ENCODE results near the gene SLC25A19. TPM values are rescaled to one million over a fixed set of nuclear protein-coding genes. Genes with fewer than 3 reads are reported as not detected.
"Not testable (repeated sequence)": the region's sequence is repeated elsewhere in the genome, so short reads cannot be mapped to it uniquely, and the experiment has no call there.

Gene SLC25A19
- total RNA-seq, 1 donor from 2014 or later = 43.1 TPM

DNA sequence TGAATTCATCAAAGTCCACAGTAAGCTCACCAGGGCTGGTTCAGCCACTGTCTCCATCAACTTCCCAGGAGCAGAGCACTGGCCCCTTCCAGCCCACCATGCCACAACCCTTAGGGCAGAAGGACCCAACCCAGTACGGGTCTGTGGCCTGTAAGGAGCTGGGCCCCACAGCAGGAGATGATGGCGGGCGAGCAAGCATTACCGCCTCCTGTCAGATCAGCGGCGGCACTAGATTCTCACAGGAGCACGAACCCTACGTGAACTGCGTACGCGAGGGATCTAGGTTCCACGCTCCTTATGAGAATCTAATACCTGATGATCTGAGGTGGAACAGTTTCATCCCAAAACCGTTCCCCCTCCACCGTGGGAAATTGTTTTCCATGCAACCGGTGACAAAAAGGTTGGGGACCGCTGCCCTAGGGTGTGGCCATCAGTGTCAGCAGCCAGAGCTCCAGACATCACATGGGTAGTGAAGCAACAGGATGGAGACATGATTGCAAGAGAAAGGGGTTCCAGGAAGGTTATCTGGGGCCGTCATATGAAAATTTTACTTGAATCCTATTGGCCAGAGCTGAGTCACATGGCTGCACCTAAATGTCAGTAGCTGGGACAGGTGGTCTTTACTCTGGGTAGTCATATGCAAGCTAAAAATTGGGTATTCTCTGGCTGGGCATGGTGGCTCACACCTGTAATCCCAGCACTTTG lies 12.4 kb upstream of the SLC25A19 start:
- no peak for DNase-seq (ENCODE audit: low spot score)

GRCh38 chr17:75301049-75301448 lies 11.8 kb upstream of the SLC25A19 start:
- no peak for DNase-seq (ENCODE audit: low spot score)

DNA sequence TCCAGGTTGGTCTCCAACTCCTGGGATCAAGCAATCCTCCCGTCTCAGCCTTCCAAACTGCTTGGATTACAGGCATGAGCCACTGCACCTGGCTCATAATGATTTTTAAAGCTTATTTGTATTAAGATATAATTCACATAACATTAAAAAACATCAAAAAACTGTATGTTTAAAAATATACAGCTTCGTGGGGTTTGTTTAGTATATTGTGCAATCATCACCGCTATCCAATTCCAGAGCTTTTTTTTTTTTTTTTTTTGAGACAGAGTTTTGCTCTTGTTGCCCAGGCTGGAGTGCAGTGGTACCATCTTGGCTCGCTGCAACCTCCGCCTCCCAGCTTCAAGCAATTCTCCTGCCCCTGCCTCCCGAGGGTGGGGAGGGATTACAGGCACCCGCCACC lies 11.0 kb upstream of the SLC25A19 start:
- no peak for DNase-seq (ENCODE audit: low spot score)

DNA sequence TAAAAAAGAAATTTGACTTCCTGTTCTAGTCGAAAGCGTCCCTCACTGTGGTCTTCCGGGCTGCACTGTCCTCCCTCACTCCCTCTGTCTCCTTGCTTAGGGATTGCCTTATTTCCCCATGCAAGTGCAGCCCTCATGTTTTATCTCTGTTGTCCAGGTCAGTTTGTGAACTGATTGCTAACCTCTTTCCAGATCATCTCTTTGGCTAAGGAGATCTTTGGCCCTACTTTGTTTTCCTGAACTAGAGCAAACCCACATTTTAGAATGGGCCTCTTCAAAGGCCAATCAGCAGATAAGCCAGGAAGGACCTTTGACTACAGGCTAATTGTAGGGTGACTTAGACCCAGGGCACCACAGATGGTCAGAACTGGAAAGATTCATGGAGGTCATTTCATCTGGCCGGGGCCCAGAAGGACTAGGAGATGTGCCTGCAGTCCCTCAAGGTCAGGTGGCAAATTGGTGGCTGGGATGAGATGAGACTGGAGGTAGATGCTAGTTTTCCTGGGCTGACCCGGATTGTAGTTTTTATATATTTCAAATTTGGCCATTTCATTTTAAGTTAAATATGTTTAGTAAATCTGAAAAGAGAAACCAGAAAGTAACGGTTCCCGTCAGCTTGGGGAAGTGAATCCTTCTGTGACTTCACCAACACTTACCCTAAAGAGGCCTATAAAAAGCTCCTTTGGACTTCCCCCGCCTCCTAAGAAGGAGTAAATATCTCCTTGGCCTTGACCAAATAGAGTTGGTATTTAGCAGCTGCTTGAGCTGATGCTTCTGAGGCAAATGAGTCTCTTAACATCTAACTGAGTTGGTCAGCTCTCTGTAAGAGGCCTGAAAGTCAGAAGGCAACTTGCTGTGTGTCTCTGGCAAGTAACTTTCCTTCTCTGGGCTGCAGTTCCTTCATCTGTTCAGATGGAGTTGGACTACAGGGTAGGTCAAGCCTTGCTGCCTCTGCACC lies 6.2 kb upstream of the SLC25A19 start:
- peak; percentile 34 for DNase-seq (ENCODE audit: low spot score)

- DNase-seq (ENCODE audit: low spot score) = not testable (repeated sequence)
Observed at GRCh38 chr17:75292810-75293448, 3.7 kb upstream of the SLC25A19 start.

DNA sequence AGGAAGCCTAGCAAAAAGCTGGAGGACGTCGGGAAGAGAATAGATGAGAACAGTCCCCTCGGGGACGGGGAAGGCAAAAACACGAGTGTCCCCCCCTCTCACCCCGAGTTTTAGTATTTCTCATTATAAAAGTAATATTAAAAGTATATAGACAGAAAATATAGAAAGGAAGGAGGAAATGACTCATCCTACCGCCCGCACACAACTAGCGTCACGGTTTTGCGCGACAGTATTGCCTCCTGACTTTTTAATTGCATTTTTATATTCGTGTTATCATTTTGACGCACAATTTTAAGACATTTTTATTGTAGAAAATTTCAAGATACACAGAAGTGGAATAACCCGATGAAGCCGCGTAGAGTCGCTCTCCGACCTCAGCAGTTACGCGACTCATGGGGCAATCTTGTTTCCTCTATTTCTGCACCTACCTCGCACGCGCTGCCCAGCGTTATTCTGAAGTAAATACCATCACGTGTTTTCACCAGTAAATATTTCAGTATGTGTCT lies 652 bp upstream of the SLC25A19 start:
- DNase-seq (ENCODE audit: low spot score) = peak; percentile 68

- DNase-seq (ENCODE audit: low spot score) = no peak
Observed at GRCh38 chr17:75288770-75289114, 491 bp downstream of the SLC25A19 start.

DNA sequence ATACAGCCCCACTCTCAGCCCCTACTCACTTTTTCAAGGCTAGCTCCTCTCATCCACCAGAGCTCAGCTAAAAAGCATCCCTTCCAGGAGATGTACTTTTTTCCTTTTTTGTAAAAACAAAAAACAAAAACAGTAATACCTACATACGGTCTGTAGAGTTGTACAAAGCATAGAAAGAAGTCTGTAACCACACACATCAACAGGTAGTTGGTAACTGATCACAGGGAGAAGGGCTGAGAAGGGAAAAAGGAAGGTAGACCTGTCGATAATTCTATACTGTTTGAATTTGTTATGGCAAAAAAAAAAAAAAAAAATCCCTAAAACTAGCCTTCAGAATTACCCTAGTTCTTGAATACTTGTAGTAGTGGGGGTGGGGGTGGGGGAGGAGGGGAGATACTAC lies 874 bp downstream of the SLC25A19 start:
- DNase-seq (ENCODE audit: low spot score) = no peak

GRCh38 chr17:75287221-75287620 lies 2.0 kb downstream of the SLC25A19 start:
- no peak for DNase-seq (ENCODE audit: low spot score)

DNA sequence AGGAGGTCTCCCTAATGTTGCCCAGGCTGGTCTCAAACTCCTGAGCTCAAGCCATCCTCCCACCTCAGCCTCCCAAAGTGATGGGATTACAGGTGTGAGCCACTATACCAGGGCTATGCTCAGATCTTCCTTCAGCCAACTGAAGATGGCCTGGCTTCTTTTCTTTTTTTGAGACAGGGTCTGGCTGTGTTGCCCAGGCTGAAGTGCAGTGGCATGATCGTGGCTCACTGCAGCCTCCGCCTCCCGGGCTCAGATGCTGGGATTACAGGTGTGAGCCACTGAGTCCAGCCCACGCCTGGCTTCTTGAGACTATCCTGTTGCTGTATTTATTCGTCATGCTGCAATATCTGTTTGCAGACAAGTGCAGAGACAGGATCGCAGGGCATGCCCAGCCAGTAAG lies 4.1 kb downstream of the SLC25A19 start:
- DNase-seq (ENCODE audit: low spot score) = no peak

DNA sequence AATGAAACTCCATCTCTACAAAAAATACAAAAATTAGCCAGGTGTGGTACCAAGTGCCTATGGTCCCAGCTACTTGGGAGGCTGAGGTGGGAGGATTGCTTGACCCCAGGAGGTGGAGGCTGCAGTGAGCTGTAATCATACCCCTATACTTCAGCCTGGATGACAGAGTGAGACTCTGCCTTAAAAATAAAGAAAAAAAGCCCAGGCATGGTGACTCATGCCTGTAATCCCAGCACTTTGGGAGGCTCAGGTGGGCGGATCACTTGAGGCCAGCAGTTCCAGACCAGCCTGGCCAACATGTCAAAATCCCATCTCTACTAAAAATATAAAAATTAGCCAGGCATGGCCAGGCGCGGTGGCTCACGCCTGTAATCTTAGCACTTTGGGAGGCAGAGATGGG lies 9.0 kb downstream of the SLC25A19 start:
- DNase-seq (ENCODE audit: low spot score) = not testable (repeated sequence)

DNA sequence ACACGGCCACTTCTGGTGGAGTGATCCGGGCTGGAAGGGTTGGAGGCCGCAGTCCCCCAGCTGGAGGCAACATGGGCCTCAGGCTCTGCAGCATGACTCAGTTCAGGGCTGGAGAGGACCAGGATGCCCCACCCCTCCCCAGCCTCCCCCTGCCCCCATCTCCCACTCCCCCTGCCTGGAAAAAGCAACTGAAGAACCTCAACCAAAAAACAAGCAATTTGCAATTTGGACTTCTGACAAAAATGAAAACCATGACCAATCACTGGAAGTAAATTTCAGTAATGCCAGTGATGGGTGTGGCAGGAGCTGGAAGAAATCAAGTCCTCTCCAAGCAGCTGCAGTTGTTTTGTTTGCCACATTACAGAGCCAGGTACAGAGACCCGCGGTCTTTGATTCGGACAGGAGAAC lies 11.6 kb downstream of the SLC25A19 start:
- DNase-seq (ENCODE audit: low spot score) = peak; percentile 42

GRCh38 chr17:75273977-75274708 lies 15.1 kb downstream of the SLC25A19 start:
- no peak for DNase-seq (ENCODE audit: low spot score)

DNA sequence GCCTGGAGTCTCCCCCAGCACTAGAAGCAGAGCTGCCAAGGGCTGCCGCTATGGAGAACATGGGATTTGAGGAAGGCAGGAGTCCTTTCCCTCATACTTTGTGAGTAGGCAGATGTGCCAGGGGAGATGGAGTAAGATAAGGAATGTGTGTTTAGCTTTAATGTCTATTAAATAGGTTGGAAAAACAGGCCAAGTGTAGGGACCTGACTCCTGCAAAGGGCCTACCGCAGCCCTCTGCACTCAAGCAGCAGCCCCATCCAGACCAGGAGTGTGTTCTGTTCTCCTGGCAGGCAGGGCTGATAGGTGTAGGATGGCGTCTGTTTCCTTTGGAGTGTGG lies 16.4 kb downstream of the SLC25A19 start:
- DNase-seq (ENCODE audit: low spot score) = no peak

DNA sequence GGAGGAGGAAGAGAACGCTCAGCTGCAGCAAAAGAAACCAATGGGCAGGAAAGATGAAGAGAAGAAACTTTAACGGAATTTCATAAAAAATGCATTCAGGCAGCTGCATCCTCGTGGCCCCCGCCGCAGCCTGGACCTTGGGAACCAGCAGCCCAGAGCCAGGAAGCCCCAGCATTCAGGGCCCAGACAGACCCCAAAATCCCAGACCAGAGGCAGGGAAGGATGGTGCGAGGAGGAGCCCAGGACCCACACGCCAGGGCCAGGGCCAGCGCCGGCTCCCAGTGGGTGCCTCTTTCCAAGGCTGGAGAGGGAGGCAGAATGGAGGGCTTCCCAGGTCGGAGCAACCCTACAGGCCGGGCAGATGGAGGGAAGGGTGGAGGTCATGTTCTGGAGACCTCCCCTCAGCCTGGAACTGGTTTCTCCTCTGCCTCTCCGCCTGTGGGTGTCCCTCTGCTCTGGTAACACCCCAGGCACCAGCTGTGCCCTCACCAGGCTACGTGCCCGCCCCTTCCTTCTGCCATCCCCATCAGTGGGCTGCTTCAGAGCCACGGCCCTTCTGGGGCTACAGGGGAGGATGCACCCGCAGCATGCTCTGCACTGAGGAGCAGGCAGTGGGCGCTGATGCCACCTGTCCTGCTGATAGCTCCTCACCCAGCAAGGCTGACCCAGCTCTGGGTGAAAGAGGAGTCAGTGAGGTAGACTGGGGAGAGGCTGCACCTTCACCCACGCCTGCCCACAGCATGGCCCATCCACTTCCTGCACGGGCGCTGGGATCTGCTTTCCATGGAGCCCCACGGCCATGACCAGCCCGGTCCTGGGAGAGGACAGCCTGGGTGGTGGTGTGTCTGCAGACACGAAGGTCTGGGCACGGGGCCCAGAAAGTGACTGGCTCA lies 17.0 kb downstream of the SLC25A19 start:
- DNase-seq (ENCODE audit: low spot score) = no peak

DNA sequence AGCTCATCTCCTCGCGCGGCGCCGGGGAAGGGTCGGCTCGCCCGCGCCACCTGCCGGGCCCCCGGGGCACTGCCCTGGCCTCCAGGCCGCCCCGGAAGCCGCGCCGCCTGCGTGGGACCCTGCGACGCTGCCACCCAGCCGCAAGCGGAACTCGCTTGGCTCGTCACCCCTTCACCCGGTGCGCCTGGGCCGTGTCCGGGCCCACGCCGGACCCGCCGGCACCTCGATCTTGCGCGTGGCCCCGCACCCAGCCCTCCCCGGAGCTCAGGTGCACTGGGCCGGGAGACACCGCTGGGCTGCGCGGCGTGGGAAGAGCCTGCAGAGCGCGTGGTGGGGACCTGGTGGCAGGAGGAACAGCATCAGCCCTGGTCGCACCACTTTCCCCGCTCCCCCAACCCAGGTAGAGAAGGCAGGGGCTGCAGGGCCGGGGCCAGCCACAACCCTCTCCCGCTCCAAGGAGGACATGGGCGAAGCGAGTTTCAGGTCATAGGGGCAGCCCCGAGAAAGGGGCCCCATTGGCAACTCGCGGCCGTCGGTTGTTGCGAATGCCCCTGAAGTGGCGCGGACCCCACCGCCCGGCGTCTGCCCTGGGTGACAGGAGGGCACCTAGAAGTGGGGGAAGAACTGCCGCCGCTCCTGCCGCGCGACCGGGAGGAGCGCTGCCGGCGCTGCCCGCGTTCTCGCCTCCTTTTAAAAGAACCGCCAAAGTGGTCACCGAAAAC lies 17.8 kb downstream of the SLC25A19 start:
- peak; percentile 75 for DNase-seq (ENCODE audit: low spot score)

DNA sequence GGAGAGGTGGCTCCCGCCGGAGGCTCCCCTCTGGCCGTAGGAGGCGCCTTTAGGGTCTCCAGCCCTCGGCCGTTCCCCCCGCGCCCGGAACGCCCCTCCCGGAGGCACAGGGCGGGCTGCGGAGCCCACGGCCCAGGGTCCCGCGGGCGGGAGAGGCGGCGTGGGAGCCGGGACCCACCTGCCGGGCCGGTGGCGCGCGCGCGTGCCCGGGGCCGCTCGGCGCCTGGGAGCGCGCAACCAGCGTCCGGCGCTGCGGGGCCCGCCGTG lies 18.3 kb downstream of the SLC25A19 start, which contains the start of gene MIF4GD:
Gene MIF4GD, minus strand, starts transcription at position 266 of the 267 bp plus-strand sequence. CDS start 1,036 bp downstream, outside the sequence.
- DNase-seq (ENCODE audit: low spot score) = no peak

- peak; percentile 61 for DNase-seq (ENCODE audit: low spot score)
Observed at GRCh38 chr17:75270218-75270965, 18.8 kb downstream of the SLC25A19 start.

DNA sequence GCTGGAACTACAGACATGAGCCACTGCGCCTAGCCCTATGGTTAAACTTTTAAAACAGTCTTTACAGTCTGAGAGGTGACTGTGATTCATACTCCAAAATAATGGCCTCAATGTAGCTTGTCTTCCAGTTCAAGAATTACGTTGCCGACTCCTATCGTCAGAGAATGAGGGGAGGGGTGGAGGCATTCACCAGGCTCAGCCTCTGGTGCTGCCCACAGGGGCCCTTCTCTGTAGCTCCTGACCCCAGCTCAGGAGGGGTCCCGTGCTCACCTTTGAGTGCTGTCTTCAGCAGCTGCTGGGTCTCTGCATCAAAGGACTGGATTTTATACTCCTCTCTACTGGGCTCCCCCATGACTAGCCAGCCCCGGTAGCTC lies 19.4 kb downstream of the SLC25A19 start:
- DNase-seq (ENCODE audit: low spot score) = no peak
